ENCODE measurements around the gene MACF1. TPM values are rescaled to one million over a fixed set of nuclear protein-coding genes. Genes with fewer than 3 reads are reported as not detected.

The MACF1 gene
- total RNA-seq, 5 donors from 2014 or later (not counting 1 experiment from before 2014, with no cell fraction given) = 232 to 596 (median 258) TPM

- Histone ChIP-seq H3K36me3 (ENCODE audit: control insufficient read depth in 2 of 2, extremely low read depth in 1 of 2, insufficient read depth in 1 of 2, low read length in 1 of 2) (no peaks in the 10 kb centered on the region), H3K4me1 (ENCODE audit: control insufficient read depth in 1 of 2, extremely low read depth in 1 of 2, insufficient read depth in 2 of 2, low read length in 2 of 2) (no peaks in the 10 kb centered on the region), H3K27ac (ENCODE audit: low read length) (no peak overlapping the region), H3K9me3 (no peaks in the 10 kb centered on the region), H3K4me3 (ENCODE audit: control insufficient read depth in 1 of 2, extremely low read depth in 1 of 2, low read length in 1 of 2) (no peak overlapping the region), H3K27me3 (replicated peaks in 1 of 2; ENCODE audit: control insufficient read depth in 2 of 2, extremely low read depth in 1 of 2, insufficient read depth in 2 of 2, low read length in 1 of 2) (peaks cover 0 to 5% of the 10 kb centered on the region in 2 experiments)
- CTCF ChIA-PET = interaction anchor here in 1 of 2 donors (0.8 kb wide), 1 partner anchor 23 kb away, joined by 7 read pairs; no protein-coding TSS in a partner anchor
- Mint-ChIP-seq H3K27ac (no peak overlapping the region), H3K36me3 (no peaks in the 10 kb centered on the region), H3K27me3 (no peaks in the 10 kb centered on the region), H3K4me1 (no peaks in the 10 kb centered on the region), H3K4me3 (no peak overlapping the region), H3K9me3 (no peaks in the 10 kb centered on the region)
- 98% methylated on average over 7 of the region's 9 CpGs for WGBS (ENCODE audit: insufficient coverage)
- no peak for DNase-seq
- no peak for ATAC-seq (replicated peaks in 1 of 4)
- POLR2A ChIA-PET = interaction anchor here in 1 of 2 donors (0.5 to 0.6 kb wide), 2 partner anchors 16 to 73 kb away, joined by 3 to 12 read pairs; no protein-coding TSS in a partner anchor
These were observed 36.0 kb upstream of the MACF1 start for GRCh38 chr1:39168301-39169080.

- peaks cover 0 to 5% of the 10 kb centered on the region in 2 experiments for H3K27me3 ChIP-seq (replicated peaks in 1 of 2; ENCODE audit: control insufficient read depth in 2 of 2, extremely low read depth in 1 of 2, insufficient read depth in 2 of 2, low read length in 1 of 2)
- Mint-ChIP-seq H3K36me3 (no peaks in the 10 kb centered on the region), H3K4me3 (no peak overlapping the region), H3K27ac (no peak overlapping the region), H3K9me3 (no peaks in the 10 kb centered on the region), H3K4me1 (no peaks in the 10 kb centered on the region), H3K27me3 (no peaks in the 10 kb centered on the region)
- WGBS (ENCODE audit: insufficient coverage) = no CpG with 5 or more reads among the region's 9 CpGs
- H3K4me1 ChIP-seq (ENCODE audit: control insufficient read depth in 1 of 2, extremely low read depth in 1 of 2, insufficient read depth in 2 of 2, low read length in 2 of 2) = no peaks in the 10 kb centered on the region
- DNase-seq = no peak
- H3K4me3 ChIP-seq (ENCODE audit: control insufficient read depth in 1 of 2, extremely low read depth in 1 of 2, low read length in 1 of 2) = no peak overlapping the region
- ChIA-PET POLR2A (no interaction called here), CTCF (interaction anchor here in 1 of 2 donors (1.2 kb wide), 1 partner anchor 30 kb away, joined by 4 read pairs; no protein-coding TSS in a partner anchor)
- H3K36me3 ChIP-seq (ENCODE audit: control insufficient read depth in 2 of 2, extremely low read depth in 1 of 2, insufficient read depth in 1 of 2, low read length in 1 of 2) = no peaks in the 10 kb centered on the region
- no peaks in the 10 kb centered on the region for H3K9me3 ChIP-seq
- ATAC-seq (replicated peaks in 1 of 4) = no peak
- H3K27ac ChIP-seq (ENCODE audit: low read length) = no peak overlapping the region
These were observed 33.5 kb upstream of the MACF1 start for GRCh38 chr1:39170731-39171667.

GRCh38 chr1:39173119-39173994 lies 31.1 kb upstream of the MACF1 start:
- no peaks in the 10 kb centered on the region for H3K27me3 Mint-ChIP-seq
- H3K4me3 Mint-ChIP-seq = no peak overlapping the region
- 96% methylated on average over 5 of the region's 9 CpGs for WGBS (ENCODE audit: insufficient coverage)
- H3K4me1 Mint-ChIP-seq = no peaks in the 10 kb centered on the region
- H3K9me3 Mint-ChIP-seq = no peaks in the 10 kb centered on the region
- ChIA-PET CTCF (interaction anchor here in 1 of 2 donors (0.6 kb wide), 1 partner anchor 85 kb away, joined by 3 read pairs; no protein-coding TSS in a partner anchor), POLR2A (no interaction called here)
- Histone ChIP-seq H3K4me1 (ENCODE audit: control insufficient read depth in 1 of 2, extremely low read depth in 1 of 2, insufficient read depth in 2 of 2, low read length in 2 of 2) (no peaks in the 10 kb centered on the region), H3K27ac (ENCODE audit: low read length) (no peak overlapping the region), H3K36me3 (ENCODE audit: control insufficient read depth in 2 of 2, extremely low read depth in 1 of 2, insufficient read depth in 1 of 2, low read length in 1 of 2) (no peaks in the 10 kb centered on the region), H3K4me3 (ENCODE audit: control insufficient read depth in 1 of 2, extremely low read depth in 1 of 2, low read length in 1 of 2) (no peak overlapping the region), H3K27me3 (replicated peaks in 1 of 2; ENCODE audit: control insufficient read depth in 2 of 2, extremely low read depth in 1 of 2, insufficient read depth in 2 of 2, low read length in 1 of 2) (peaks cover 0 to 4% of the 10 kb centered on the region in 2 experiments), H3K9me3 (no peaks in the 10 kb centered on the region)
- no peak overlapping the region for H3K27ac Mint-ChIP-seq
- no peak for ATAC-seq (replicated peaks in 1 of 4)
- no peaks in the 10 kb centered on the region for H3K36me3 Mint-ChIP-seq
- no peak for DNase-seq

GRCh38 chr1:39173995-39174380 lies 30.5 kb upstream of the MACF1 start:
- DNase-seq = no peak
- Histone ChIP-seq H3K27ac (ENCODE audit: low read length) (no peak overlapping the region), H3K36me3 (ENCODE audit: control insufficient read depth in 2 of 2, extremely low read depth in 1 of 2, insufficient read depth in 1 of 2, low read length in 1 of 2) (no peaks in the 10 kb centered on the region), H3K27me3 (replicated peaks in 1 of 2; ENCODE audit: control insufficient read depth in 2 of 2, extremely low read depth in 1 of 2, insufficient read depth in 2 of 2, low read length in 1 of 2) (no peaks in the 10 kb centered on the region), H3K4me3 (ENCODE audit: control insufficient read depth in 1 of 2, extremely low read depth in 1 of 2, low read length in 1 of 2) (no peak overlapping the region), H3K4me1 (ENCODE audit: control insufficient read depth in 1 of 2, extremely low read depth in 1 of 2, insufficient read depth in 2 of 2, low read length in 2 of 2) (no peaks in the 10 kb centered on the region), H3K9me3 (no peaks in the 10 kb centered on the region)
- WGBS (ENCODE audit: insufficient coverage) = no CpG with 5 or more reads among the region's 2 CpGs
- Mint-ChIP-seq H3K4me1 (no peaks in the 10 kb centered on the region), H3K4me3 (no peak overlapping the region), H3K27me3 (no peaks in the 10 kb centered on the region), H3K9me3 (no peaks in the 10 kb centered on the region), H3K27ac (no peak overlapping the region), H3K36me3 (no peaks in the 10 kb centered on the region)
- ChIA-PET CTCF (interaction anchor here in 1 of 2 donors (0.6 kb wide), 1 partner anchor 85 kb away, joined by 3 read pairs; no protein-coding TSS in a partner anchor), POLR2A (no interaction called here)
- ATAC-seq (replicated peaks in 1 of 4) = no peak

GRCh38 chr1:39174390-39175081 lies 30.0 kb upstream of the MACF1 start:
- ChIA-PET CTCF (interaction anchor here in 1 of 2 donors (0.6 kb wide), 1 partner anchor 84 kb away, joined by 3 read pairs; no protein-coding TSS in a partner anchor), POLR2A (no interaction called here)
- Histone ChIP-seq H3K36me3 (ENCODE audit: control insufficient read depth in 2 of 2, extremely low read depth in 1 of 2, insufficient read depth in 1 of 2, low read length in 1 of 2) (no peaks in the 10 kb centered on the region), H3K9me3 (no peaks in the 10 kb centered on the region), H3K27ac (ENCODE audit: low read length) (no peak overlapping the region), H3K27me3 (replicated peaks in 1 of 2; ENCODE audit: control insufficient read depth in 2 of 2, extremely low read depth in 1 of 2, insufficient read depth in 2 of 2, low read length in 1 of 2) (no peaks in the 10 kb centered on the region), H3K4me1 (ENCODE audit: control insufficient read depth in 1 of 2, extremely low read depth in 1 of 2, insufficient read depth in 2 of 2, low read length in 2 of 2) (no peaks in the 10 kb centered on the region), H3K4me3 (ENCODE audit: control insufficient read depth in 1 of 2, extremely low read depth in 1 of 2, low read length in 1 of 2) (no peak overlapping the region)
- no peaks in the 10 kb centered on the region for H3K4me1 Mint-ChIP-seq
- no peaks in the 10 kb centered on the region for H3K27me3 Mint-ChIP-seq
- no peak overlapping the region for H3K27ac Mint-ChIP-seq
- H3K4me3 Mint-ChIP-seq = no peak overlapping the region
- no peak for DNase-seq
- WGBS (ENCODE audit: insufficient coverage) = no CpG with 5 or more reads among the region's 5 CpGs
- no peak for ATAC-seq (replicated peaks in 1 of 4)
- no peaks in the 10 kb centered on the region for H3K36me3 Mint-ChIP-seq
- H3K9me3 Mint-ChIP-seq = no peaks in the 10 kb centered on the region
